Endothelial cell (in vitro differentiated cells): ENCODE measurements around the gene GP1BB. TPM values are rescaled to one million over a fixed set of nuclear protein-coding genes. Genes with fewer than 3 reads are reported as not detected.

Experiments used
- DNase-seq: peaks from one replicate; pipeline ENCODE4 v3.0.0; 2021; ENCODE audit warnings: low spot score
- H3K27ac Mint-ChIP-seq: one replicate; pipeline ENCODE4 v1.8.0; 2021; ENCODE audit warnings: mixed read lengths, inconsistent platforms; ENCODE audit not compliant: unreplicated experiment
- H3K27me3 Mint-ChIP-seq: one replicate; pipeline ENCODE4 v1.8.0; 2021; ENCODE audit warnings: mild to moderate bottlenecking, moderate library complexity, mixed read lengths, inconsistent platforms; ENCODE audit not compliant: unreplicated experiment
- H3K36me3 Mint-ChIP-seq: one replicate; pipeline ENCODE4 v1.8.0; 2021; ENCODE audit warnings: mild to moderate bottlenecking, low read depth, mixed read lengths, inconsistent platforms; ENCODE audit not compliant: unreplicated experiment
- H3K4me1 Mint-ChIP-seq: one replicate; pipeline ENCODE4 v1.8.0; 2021; ENCODE audit warnings: mild to moderate bottlenecking, mixed read lengths, inconsistent platforms; ENCODE audit not compliant: unreplicated experiment
- H3K4me3 Mint-ChIP-seq: one replicate; pipeline ENCODE4 v1.8.0; 2021; ENCODE audit warnings: mild to moderate bottlenecking, mixed read lengths, inconsistent platforms; ENCODE audit not compliant: unreplicated experiment
- H3K9me3 Mint-ChIP-seq: one replicate; pipeline ENCODE4 v1.8.0; 2021; ENCODE audit warnings: mixed read lengths, inconsistent platforms; ENCODE audit not compliant: unreplicated experiment
- total RNA-seq: library from RNA; stranded (reverse); fragmentation: NEBNext Ultra II Directional; extraction: Animal tissue kit (Norgen Biotek cat#: 25700); gene quantifications from one replicate; pipeline ENCODE4 v1.2.1, GENCODE V29; 2021; ENCODE audit not compliant: unreplicated experiment
- TF ChIP-seq, protein P1 (sequence below): fragments of 200-600 bp; sonication (generic); IDR thresholded peaks from one replicate; pipeline ENCODE4 v1.5.0; 2021; ENCODE audit warnings: antibody characterized with exemption; ENCODE audit not compliant: unreplicated experiment

The GP1BB gene
- total RNA-seq, 1 donor from 2014 or later = not detected

DNA sequence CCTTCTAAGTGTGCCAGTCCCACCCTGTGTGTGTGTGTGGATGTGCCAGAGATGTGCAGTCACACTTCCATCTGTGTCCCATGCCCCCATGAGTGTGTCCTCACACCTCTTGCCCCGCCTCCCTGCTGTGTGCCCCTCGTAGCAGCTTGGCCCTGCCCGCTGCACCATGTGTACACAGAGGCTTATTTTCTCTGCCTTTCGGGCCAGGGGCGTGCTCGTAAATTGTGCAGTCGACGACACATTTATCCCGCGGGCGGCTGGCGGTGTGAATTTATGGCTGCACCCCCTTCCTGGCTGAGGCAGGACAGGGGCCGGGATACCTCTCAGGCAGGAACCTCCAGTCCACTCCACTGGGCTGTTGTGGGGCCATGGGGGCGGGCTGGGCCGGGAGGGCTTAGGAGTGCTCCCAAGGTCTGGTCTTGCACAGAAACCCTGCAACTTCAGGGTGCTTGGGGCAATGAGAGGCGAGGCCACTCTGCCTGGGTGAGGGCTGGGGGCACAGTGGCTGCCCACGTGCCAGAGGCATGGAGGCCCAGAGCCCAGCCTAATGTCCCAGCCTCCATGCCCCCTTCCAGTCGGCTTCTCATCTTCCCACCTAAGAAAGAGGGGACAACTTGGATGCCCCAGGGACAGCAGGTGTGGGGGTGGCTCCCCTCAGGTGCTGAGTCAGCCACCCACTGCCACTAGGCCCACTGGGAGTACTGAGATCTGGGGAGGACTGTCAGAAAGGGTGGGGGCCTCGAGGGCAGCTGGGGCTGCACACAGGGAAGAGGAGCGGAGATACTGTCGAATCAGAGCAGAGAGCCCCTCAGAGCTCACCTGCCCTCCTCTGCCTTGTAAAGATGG is 12.5 kb downstream of the GP1BB start:
- Mint-ChIP-seq H3K27ac (no peak overlapping the region), H3K9me3 (no peaks in the 10 kb centered on the region), H3K4me3 (no peak overlapping the region), H3K4me1 (peaks cover 3% of the 10 kb centered on the region), H3K27me3 (peaks cover 3% of the 10 kb centered on the region), H3K36me3 (no peaks in the 10 kb centered on the region)
- TF ChIP-seq, protein P1, sequence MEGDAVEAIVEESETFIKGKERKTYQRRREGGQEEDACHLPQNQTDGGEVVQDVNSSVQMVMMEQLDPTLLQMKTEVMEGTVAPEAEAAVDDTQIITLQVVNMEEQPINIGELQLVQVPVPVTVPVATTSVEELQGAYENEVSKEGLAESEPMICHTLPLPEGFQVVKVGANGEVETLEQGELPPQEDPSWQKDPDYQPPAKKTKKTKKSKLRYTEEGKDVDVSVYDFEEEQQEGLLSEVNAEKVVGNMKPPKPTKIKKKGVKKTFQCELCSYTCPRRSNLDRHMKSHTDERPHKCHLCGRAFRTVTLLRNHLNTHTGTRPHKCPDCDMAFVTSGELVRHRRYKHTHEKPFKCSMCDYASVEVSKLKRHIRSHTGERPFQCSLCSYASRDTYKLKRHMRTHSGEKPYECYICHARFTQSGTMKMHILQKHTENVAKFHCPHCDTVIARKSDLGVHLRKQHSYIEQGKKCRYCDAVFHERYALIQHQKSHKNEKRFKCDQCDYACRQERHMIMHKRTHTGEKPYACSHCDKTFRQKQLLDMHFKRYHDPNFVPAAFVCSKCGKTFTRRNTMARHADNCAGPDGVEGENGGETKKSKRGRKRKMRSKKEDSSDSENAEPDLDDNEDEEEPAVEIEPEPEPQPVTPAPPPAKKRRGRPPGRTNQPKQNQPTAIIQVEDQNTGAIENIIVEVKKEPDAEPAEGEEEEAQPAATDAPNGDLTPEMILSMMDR = no peak
- DNase-seq = no peak

DNA sequence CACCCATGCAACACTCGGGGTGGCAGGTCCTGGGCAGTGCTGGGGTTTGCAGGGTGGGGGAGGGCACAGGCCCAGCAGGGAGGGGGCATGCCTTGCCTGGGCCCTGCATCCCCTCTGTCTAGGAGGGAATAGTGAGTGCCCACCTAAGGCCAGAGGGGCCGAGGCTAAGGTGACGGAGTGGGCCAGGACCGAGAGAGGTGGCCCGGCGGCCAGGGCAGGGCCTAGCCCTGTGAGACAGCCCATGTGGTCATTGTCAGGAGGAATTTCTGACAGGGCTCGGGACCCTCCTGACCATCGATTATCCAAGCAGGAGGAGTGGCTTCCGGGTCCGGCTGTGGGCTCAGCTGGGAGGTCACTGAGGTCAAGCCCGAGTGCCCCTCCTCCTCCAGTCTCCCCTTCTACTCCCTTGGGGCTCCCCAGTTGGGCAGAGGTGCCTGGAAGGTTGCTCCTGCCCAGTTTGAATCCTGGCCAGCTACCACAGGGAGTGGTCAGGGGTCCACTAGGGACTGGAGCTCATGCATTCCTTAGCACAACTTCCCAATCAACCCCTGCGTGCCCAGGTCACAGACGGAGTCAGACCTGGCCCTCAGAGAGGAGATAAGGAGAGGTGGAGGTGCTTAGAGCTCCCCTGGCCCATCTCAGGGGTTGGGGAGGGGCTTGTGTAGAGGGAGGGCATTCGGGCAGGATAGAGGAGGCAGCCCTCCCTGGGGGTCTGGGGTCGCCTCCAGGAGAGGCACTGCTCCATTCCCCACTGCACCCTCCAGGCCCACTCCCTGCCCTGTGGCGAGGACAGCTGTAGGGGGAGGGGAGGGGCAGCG is 14.7 kb downstream of the GP1BB start:
- no peak for DNase-seq
- Mint-ChIP-seq H3K4me1 (no peaks in the 10 kb centered on the region), H3K4me3 (no peak overlapping the region), H3K9me3 (no peaks in the 10 kb centered on the region), H3K27me3 (peaks cover 7% of the 10 kb centered on the region), H3K36me3 (no peaks in the 10 kb centered on the region), H3K27ac (no peak overlapping the region)
- TF ChIP-seq, protein P1 = no peak

DNA sequence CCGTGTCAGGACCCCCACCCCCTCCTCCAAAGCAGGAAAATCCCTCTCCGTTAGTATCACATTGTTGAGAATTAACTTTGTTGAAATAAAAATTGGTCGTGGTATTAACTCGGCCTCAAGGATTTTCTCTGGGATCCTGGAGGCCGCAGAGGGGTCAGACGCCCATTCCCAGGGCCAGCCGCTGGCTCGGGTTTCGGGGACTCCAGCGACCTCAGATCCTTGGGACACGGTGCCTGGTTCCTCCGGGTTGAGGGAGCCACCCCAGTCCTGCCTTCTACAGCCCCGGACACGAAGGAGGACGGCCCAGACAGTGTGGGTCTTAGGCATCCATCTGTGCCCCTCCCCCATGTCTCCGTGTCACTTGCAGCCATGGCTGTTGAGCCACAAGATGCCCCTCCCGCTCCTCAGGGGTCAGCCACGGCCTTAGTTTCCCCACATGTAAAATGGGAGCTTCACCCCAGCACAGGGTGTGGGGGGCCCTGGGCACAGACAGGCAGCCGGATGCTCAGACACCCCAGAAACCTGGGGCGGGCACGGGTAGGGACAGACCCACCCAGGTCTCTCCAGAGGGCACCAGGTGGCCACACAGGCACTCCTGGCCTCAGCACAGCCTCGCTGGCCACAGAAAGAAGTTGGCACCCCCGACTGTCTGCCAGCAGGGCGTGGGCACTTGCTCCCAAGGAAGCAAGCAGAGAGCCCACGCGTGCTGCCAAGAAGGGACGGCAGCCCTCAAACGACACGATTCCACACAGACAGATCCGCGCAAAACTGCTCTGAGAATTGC is 15.5 kb downstream of the GP1BB start:
- Mint-ChIP-seq H3K27me3 (peaks cover 7% of the 10 kb centered on the region), H3K9me3 (no peaks in the 10 kb centered on the region), H3K27ac (no peak overlapping the region), H3K4me1 (no peaks in the 10 kb centered on the region), H3K36me3 (no peaks in the 10 kb centered on the region), H3K4me3 (no peak overlapping the region)
- TF ChIP-seq, protein P1 = no peak
- no peak for DNase-seq

DNA sequence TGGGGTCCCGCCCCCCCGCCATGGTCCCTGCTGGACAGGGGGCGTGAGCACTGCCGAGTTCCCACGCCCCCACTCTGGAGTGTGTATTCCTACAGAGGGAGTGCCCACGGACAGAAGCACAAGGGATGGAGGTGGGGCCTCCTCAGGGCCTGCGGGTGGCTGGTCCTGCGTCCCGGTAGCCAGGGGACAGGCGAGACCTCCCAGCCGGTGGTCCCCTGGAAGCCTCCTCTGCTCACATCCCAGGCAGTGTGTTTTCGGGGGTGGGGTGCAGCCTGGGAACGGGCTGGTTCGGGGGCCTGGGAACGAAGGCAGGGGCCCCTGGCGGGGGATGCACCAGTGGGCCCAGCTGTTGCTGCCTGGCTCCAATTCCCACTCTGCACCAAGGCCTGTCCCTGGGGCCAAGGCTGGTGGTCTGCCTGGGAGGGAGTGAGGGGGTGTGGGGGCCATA is 16.1 kb downstream of the GP1BB start:
- no peaks in the 10 kb centered on the region for H3K4me1 Mint-ChIP-seq
- no peaks in the 10 kb centered on the region for H3K9me3 Mint-ChIP-seq
- H3K27ac Mint-ChIP-seq = no peak overlapping the region
- DNase-seq = no peak
- TF ChIP-seq, protein P1 = no peak
- no peaks in the 10 kb centered on the region for H3K36me3 Mint-ChIP-seq
- H3K27me3 Mint-ChIP-seq = peaks cover 7% of the 10 kb centered on the region
- H3K4me3 Mint-ChIP-seq = no peak overlapping the region
